OCI-LY1 (cell line): ENCODE data around the gene SULF2.

ENCODE experiments used
- CTCF ChIP-seq: fragments of 200-600 bp; sonication (generic), shearing (Covaris generic); IDR thresholded peaks from 2 replicates; pipeline ENCODE4 v1.5.1; 2017; ENCODE audit warnings: mild to moderate bottlenecking, antibody characterized with exemption, low read length, moderate library complexity, mixed read lengths
- EZH2 ChIP-seq: fragments of 200-600 bp; sonication (generic), shearing (Covaris generic); IDR thresholded peaks from 2 replicates; pipeline ENCODE4 v1.8.0; 2017; ENCODE audit warnings: borderline replicate concordance, mixed run types, mild to moderate bottlenecking, antibody characterized with exemption, low read length, moderate library complexity, mixed read lengths

- TF ChIP-seq CTCF, result no peak
- no peak for TF ChIP-seq EZH2
Observed at GRCh38 chr20:47747669-47748031, 37.6 kb downstream of the SULF2 start.
